Measurements from ENCODE around the gene KCNA4.
"Not testable (repeated sequence)": the region's sequence is repeated elsewhere in the genome, so short reads cannot be mapped to it uniquely, and the experiment has no call there.

The KCNA4 gene

DNA sequence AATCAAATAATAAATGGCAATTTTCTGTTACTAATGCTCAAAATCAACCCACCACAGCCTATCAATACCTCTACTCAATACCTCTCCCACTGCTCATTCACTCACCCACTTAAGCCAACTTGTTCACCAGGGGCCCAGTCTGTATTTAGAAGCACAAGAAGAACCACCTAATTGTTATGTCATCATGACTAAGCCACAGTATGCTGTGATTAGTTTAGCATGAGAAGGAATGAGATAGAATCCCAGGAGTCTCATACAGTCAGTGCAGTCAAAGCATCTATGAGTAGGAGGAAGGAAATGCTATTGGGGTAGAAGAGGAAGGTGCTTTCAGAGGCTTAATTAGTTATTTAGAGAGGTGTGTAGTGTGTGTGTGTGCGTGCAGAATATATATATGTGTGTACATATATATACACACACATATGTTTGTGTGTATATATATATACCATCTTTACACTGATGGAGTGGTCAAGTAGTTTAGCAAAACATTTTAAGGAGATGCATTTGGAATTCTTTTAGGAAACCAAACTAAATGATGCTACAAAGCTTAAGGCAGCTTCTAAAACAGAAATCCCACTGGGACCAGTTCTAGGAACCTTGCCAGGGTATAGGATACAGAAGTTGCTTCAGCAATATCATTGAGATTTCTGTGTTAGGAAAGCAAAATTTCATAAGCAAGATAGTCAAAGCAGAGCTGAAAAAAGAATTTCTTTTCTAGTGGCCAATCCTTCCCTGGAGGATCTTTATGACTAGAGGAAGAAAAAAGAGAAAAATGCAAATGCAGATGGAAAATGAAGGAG, 27.5 kb downstream of the KCNA4 start:
- DNase-seq, result no peak

DNA sequence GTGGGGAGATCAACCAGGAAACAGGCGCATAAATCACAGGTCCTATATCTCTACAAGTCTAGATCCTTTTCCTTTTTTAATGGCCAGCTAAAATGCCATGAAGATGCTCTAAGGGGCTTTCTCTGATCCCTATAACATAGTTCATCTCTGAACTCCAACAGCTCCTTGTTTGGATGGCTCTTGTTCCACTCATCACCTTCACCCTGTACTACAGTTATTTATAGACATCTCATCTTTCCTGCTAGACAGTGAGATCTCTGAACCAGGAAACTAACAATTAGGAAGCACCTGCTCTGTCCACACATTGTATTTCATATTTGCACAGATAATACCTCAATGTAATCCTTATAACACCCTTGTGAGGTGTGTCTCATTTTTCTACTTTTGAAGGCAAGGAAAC, 31.6 kb downstream of the KCNA4 start:
- DNase-seq, result no peak

GRCh38 chr11:29984544-29984943, 32.3 kb downstream of the KCNA4 start:
- no peak for DNase-seq

DNA sequence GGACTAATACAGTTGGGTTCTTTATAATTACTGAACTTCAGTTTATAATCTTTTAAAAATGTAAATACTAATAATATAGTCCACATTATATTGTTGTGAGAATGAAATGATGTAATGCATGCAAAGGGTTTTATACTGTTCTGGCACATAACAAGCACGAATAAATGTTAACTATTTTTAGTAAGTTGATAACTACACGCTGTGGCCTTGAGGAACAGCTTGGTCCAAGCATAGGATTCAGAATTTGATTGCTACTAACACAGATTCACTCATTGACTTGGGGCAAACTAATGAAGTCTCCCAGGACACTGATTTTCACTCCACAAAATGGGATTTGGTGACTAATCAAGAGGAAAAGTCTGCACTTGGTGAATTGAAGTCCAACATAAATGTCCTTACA, 38.3 kb downstream of the KCNA4 start:
- DNase-seq, result no peak

GRCh38 chr11:29975580-29975979, 41.2 kb downstream of the KCNA4 start:
- DNase-seq, result not testable (repeated sequence)

DNA sequence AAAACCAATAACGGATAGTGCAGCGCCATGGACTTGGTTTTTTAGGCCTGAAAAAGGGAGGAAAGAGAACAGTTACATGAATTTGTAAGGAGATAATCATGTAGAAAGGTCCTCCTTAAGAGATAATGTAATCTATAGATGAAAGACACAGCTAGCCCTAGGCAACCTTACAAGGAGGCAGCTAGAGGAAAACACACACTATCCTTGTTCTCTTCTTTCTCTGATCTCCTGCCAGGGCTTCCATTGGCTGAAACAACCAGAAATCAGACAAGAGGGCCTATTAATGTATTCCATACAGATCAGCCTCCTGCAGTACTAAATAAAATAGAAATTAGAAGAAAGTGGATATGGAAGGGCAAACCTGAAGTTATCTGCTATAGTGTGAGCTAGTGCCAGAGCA, 53.0 kb downstream of the KCNA4 start:
- no peak for DNase-seq

GRCh38 chr11:29963036-29963435, 53.8 kb downstream of the KCNA4 start:
- DNase-seq, result no peak

- no peak for DNase-seq
Measured at GRCh38 chr11:29962243-29962642, 54.6 kb downstream of the KCNA4 start.

All from NCI-H446 (cell line).